GM12891 (cell line): ENCODE results near the gene TBCA.

Experiments used
- POLR2A ChIP-seq: IDR thresholded peaks from 2 replicates; pipeline ENCODE4 v1.6.1; 2011; ENCODE audit warnings: low read depth, low read length, control low read depth
- POLR2AphosphoS5 ChIP-seq: IDR thresholded peaks from 2 replicates; pipeline ENCODE4 v1.6.1; 2011; ENCODE audit warnings: low read depth, low read length, control low read depth
- POU2F2 ChIP-seq: IDR thresholded peaks from 2 replicates; pipeline ENCODE4 v1.6.1; 2011; ENCODE audit warnings: low read depth, mild to moderate bottlenecking, control low read depth, low read length, moderate library complexity
- SPI1 ChIP-seq: IDR thresholded peaks from 2 replicates; pipeline ENCODE4 v1.6.1; 2011; ENCODE audit warnings: low read depth, low read length, control low read depth
- TAF1 ChIP-seq: IDR thresholded peaks from 2 replicates; pipeline ENCODE4 v1.6.1; 2011; ENCODE audit warnings: low read depth, low read length, control low read depth

DNA sequence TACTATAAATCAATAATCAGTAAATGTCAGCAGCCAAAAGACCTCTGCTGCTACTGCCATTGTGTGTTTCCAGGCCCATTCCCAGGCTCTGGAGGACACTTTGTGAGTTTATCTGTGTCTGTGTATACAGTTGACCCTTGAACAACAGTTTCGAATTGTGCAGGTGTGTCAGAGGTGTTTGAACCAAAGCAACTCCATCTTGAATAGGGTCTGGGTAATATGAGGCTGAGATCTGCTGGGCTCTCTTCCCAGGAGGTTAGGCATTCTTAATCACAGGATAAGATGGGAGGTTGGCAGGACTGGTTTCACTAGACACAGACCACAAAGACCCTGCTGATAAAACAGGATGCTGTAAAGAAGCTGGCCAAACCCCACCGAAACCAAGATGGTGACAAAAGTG is 2.3 kb upstream of the TBCA start:
- TF ChIP-seq POLR2AphosphoS5, result no peak
- no peak for TF ChIP-seq SPI1
- no peak for TF ChIP-seq TAF1
- no peak for TF ChIP-seq POLR2A
- no peak for TF ChIP-seq POU2F2
